ENCODE measurements around the gene GULP1. TPM values are rescaled to one million over a fixed set of nuclear protein-coding genes. Genes with fewer than 3 reads are reported as not detected.
"Not testable (repeated sequence)": the region's sequence is repeated elsewhere in the genome, so short reads cannot be mapped to it uniquely, and the experiment has no call there.

The GULP1 gene
- total RNA-seq, 1 donor from 2014 or later, result 4.6 TPM

- no peak for DNase-seq
- intact Hi-C loops (cut with micrococcal nuclease), result no loop called here
Observed at GRCh38 chr2:188497726-188498125, 206.1 kb downstream of the GULP1 start.

GRCh38 chr2:188503975-188504374 lies 212.3 kb downstream of the GULP1 start:
- intact Hi-C loops (cut with micrococcal nuclease), result no loop called here
- ATAC-seq, result no peak
- DNase-seq, result no peak

More at GRCh38 chr2:188497726-188498125, 206.1 kb downstream of the GULP1 start:
- no peak for ATAC-seq

- intact Hi-C loops (cut with micrococcal nuclease), result no loop called here
- no peak for ATAC-seq
- DNase-seq, result no peak
Observed at GRCh38 chr2:188506843-188507242, 215.2 kb downstream of the GULP1 start.

- intact Hi-C loops (cut with micrococcal nuclease), result loop anchor here (10.0 kb wide), 1 partner anchor 927 kb away; no protein-coding TSS in a partner anchor
- DNase-seq, result no peak
- ATAC-seq, result no peak
Observed at GRCh38 chr2:188511346-188511745, 219.7 kb downstream of the GULP1 start.

GRCh38 chr2:188512456-188512855 lies 220.8 kb downstream of the GULP1 start:
- ATAC-seq, result no peak
- no peak for DNase-seq
- intact Hi-C loops (cut with micrococcal nuclease), result loop anchor here (10.0 kb wide), 1 partner anchor 928 kb away; no protein-coding TSS in a partner anchor

DNA sequence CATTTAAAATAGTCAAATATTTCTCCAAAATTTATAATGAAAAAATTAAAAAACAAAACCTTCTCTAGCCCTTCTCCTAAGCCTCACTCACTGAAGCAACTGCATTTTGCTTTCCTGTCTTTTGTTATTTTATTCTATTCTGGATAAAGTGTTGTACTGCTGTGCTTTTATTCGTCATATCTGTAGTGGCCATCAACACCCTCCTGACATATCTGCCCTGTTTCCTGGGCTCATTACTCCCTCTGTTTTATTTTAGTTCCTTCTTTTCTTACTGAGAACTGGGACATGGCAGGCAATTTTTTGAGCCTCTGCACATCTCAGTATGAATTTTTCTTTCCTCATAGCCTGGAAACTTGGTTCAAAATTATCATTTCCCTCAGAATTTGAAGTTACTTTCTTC lies 224.2 kb downstream of the GULP1 start:
- ATAC-seq (no peak), DNase-seq (no peak)
- intact Hi-C loops (cut with micrococcal nuclease), result loop anchor here (10.0 kb wide), 1 partner anchor 931 kb away; no protein-coding TSS in a partner anchor

DNA sequence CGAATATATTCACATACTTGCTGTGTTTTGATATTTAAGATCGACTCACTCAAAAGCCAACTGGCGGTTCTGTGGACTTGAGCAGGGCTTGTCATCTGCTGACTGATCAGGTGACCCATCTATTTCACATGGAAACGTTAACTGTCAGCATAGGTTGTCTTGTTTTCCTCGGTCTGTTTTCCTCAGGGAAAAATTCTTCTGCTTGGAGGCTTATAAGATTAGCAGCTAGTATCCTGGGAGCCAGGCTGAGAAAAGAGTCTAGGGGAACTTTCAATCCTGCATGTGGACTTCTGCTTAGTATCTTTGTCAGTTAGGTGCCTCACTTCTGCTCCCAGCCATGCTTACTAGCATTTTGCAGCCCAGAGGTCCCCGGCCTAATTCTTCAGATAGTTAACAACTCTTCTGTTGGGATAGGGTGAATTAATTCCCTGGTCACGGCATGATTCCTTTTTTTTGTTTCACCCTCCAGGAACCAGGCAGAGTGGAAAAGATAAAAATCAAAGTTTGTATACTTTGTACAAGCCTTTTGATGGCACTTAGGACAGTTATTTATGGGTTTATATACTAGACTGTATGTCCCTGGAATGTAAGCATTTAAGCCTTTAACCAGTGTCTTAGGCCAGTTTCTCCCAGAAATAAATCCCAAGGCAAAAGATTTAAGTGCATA lies 226.0 kb downstream of the GULP1 start:
- intact Hi-C loops (cut with micrococcal nuclease), result loop anchor here (10.0 kb wide), 1 partner anchor 933 kb away; no protein-coding TSS in a partner anchor
- no peak for DNase-seq
- no peak for ATAC-seq

- DNase-seq, result no peak
- ATAC-seq, result no peak
- intact Hi-C loops (cut with micrococcal nuclease), result loop anchor here (10.0 kb wide), 1 partner anchor 934 kb away; no protein-coding TSS in a partner anchor
Observed at GRCh38 chr2:188518381-188518780, 226.7 kb downstream of the GULP1 start.

GRCh38 chr2:188519136-188519535 lies 227.5 kb downstream of the GULP1 start:
- DNase-seq (no peak), ATAC-seq (no peak)
- intact Hi-C loops (cut with micrococcal nuclease), result loop anchor here (10.0 kb wide), 1 partner anchor 934 kb away; no protein-coding TSS in a partner anchor

DNA sequence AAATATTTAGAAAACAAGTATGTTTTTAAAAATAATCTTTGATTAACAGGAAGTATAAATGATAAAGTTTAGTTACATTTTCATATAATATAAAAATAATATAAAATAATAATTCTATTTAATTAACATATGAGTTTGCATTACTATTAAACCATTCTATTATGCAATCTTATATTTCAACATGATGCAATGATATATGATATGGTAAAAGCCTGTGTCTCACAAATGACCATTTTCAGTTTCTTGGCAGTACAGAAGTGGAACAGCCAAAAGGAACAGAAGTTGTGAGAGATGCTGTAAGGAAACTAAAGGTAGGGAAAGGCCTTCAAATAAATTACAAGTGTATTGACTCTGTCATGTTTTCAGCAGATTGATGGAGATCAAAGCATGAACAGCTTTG lies 230.8 kb downstream of the GULP1 start:
- ATAC-seq (no peak), DNase-seq (no peak)
- intact Hi-C loops (cut with micrococcal nuclease), result loop anchor here (10.0 kb wide), 1 partner anchor 452 kb away; the partner anchor contains the start of gene COL3A1

DNA sequence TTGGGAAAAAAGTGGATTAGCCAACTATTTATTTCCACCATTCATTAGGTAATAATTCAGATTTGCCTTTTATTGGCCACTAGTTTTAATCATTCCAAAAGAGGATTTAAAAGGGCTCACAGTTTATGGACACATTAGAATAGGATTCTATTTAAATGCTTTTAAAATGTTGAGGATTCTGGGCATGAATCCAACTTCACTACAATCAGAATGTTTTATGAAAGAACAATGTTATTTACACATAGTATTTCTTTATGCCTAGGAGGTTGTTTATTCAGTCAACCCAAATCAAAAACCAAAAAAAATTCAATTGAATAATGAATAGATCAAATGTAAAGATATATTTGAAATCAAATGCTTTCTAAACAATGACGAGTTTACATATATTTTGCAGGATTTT lies 232.2 kb downstream of the GULP1 start:
- DNase-seq (no peak), ATAC-seq (no peak)
- intact Hi-C loops (cut with micrococcal nuclease), result loop anchor here (10.0 kb wide), 1 partner anchor 451 kb away; the partner anchor contains the start of gene COL3A1

GRCh38 chr2:188524519-188525113 lies 232.9 kb downstream of the GULP1 start:
- intact Hi-C loops (cut with micrococcal nuclease), result loop anchor here (5.0 to 10.0 kb wide), 2 partner anchors 450 to 883 kb away; partner anchors contain the start of gene COL3A1
- ATAC-seq (no peak), DNase-seq (peak; percentile 25)

DNA sequence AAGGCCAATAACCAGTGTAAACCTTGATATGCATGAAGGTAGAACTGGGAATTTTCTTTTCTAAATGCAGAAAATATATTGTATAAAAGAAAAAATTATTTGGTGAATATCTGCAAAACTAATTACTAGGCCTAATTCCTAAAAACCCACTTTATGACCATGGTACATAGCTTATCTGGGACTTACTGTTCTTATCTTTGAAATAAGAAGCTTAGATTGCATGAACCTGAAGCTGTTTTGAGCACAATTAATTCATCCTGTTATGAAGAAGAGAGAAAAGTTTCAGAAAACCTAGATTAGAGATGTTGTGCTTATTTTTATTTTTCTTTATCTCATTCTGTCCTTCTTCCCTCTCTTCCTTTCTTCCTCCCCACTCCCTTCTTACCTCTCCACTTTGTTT lies 235.0 kb downstream of the GULP1 start:
- no peak for DNase-seq
- ATAC-seq, result no peak
- intact Hi-C loops (cut with micrococcal nuclease), result loop anchor here (5.0 to 10.0 kb wide), 2 partner anchors 448 to 881 kb away; partner anchors contain the start of gene COL3A1

DNA sequence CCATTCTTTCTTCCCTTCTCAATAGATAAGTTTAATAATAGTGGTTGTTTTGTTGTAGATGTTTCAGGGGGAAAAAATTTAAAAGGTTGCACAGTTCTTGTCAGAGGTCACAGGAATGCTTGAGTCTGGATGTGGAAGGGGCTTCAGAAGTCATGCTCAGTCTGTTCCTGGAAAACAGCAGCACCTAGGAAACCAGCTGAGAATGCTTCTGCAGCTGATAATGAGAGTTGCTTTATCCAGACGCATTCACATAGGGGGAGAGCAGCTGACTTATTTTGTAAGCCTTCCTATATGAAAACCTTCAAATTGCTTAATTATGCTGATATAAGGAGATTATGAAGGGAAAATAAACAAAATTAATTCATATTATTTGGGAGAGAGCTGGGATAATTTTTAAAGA lies 235.5 kb downstream of the GULP1 start:
- DNase-seq (no peak), ATAC-seq (no peak)
- intact Hi-C loops (cut with micrococcal nuclease), result loop anchor here (5.0 to 10.0 kb wide), 2 partner anchors 448 to 880 kb away; partner anchors contain the start of gene COL3A1

- DNase-seq (no peak), ATAC-seq (no peak)
- intact Hi-C loops (cut with micrococcal nuclease), result loop anchor here (5.0 to 10.0 kb wide), 2 partner anchors 447 to 880 kb away; partner anchors contain the start of gene COL3A1
Observed at GRCh38 chr2:188527581-188527993, 235.9 kb downstream of the GULP1 start.

- DNase-seq (no peak), ATAC-seq (no peak)
- intact Hi-C loops (cut with micrococcal nuclease), result loop anchor here (5.0 to 10.0 kb wide), 2 partner anchors 445 to 878 kb away; partner anchors contain the start of gene COL3A1
Observed at GRCh38 chr2:188529710-188530109, 238.0 kb downstream of the GULP1 start.

DNA sequence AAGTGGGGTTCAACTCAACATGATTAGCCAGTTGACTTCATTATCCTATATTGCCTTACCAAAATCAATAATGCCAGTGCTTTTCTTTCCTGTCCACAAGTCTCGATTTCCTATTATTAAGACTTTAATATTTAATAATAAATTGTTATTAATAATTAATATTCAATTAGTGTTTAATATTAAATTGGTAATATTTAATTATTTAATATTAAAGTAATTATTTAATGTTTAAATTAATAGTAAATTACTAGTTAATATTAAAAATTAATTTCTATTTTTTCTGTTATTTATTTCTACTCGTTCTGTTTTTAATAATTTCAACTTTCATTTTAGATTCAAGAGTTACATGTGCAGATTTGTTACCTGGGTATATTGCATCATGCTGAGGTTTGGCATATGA lies 243.2 kb downstream of the GULP1 start:
- ATAC-seq (no peak), DNase-seq (no peak)
- intact Hi-C loops (cut with micrococcal nuclease), result no loop called here

DNA sequence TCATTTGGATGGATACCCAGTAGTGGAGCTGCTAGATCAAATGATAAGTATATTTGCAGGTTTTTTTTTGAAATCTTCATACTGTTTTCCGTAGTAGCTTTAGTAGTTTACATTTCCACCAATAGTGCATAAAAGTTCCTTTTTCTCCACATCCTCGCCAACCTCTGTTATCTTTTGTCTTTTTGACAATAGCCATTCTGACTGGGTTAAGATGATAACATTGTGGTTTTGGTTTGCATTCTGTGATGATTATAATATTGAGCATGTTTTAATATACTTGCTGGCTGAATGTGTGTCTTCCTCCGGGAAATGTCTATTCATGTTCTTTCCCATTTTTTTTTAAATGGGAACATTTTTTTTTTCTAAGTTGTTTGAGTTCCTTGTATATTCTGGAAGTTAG lies 260.0 kb downstream of the GULP1 start:
- ATAC-seq (no peak), DNase-seq (no peak)
- intact Hi-C loops (cut with micrococcal nuclease), result no loop called here

DNA sequence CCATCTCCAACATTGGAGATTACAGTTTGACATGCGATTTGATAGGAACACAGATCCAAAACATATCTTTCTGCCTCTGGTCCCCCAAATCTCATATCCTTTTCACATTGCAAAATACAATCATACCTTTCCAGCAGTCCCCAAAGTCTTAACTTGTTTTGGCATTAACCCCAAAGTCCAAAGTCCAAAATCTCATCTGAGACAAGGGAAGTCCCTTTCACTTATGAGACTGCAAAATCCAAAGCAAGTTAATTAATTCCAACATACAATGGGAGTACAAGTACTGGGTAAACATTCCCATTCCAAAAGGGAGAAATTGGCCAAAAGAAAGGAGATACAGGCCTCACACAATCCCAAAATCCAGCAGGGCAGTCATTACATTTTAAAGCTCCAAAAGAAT lies 265.4 kb downstream of the GULP1 start:
- intact Hi-C loops (cut with micrococcal nuclease), result no loop called here
- DNase-seq, result no peak
- no peak for ATAC-seq

GRCh38 chr2:188559455-188559854 lies 267.8 kb downstream of the GULP1 start:
- ATAC-seq; intact Hi-C loops (cut with micrococcal nuclease); DNase-seq: not testable (repeated sequence)
